Neural cell (in vitro differentiated cells): Measurements from ENCODE around the gene TTLL1.

Experiments
- CTCF ChIP-seq: fragments of 450-650 bp; IDR thresholded peaks from 2 replicates; pipeline ENCODE4 v1.5.1; 2014; ENCODE audit warnings: antibody characterized with exemption, mild to moderate bottlenecking, moderate library complexity; ENCODE audit not compliant: poor library complexity, severe bottlenecking
- EP300 ChIP-seq: fragments of 450-650 bp; conservative IDR thresholded peaks from 2 replicates; pipeline ENCODE4 v1.6.1; 2014; ENCODE audit warnings: antibody characterized with exemption, mild to moderate bottlenecking, moderate library complexity; ENCODE audit not compliant: poor library complexity, severe bottlenecking
- RAD21 ChIP-seq: fragments of 450-650 bp; conservative IDR thresholded peaks from 2 replicates; pipeline ENCODE4 v1.6.1; 2014; ENCODE audit warnings: antibody characterized with exemption, mild to moderate bottlenecking, moderate library complexity

GRCh38 chr22:43092085-43092484, 2.9 kb upstream of the TTLL1 start:
- TF ChIP-seq EP300 (no peak), RAD21 (no peak), CTCF (no peak)
